ENCODE results near the gene ARHGEF37. TPM values are rescaled to one million over a fixed set of nuclear protein-coding genes. Genes with fewer than 3 reads are reported as not detected.

ARHGEF37 gene
- total and polyA plus RNA-seq, 9 of the 15 experiments (the other 6 are each of a cell fraction or from before 2014, with no cell fraction given): 0.01 to 0.27 (median 0.05) TPM

DNA sequence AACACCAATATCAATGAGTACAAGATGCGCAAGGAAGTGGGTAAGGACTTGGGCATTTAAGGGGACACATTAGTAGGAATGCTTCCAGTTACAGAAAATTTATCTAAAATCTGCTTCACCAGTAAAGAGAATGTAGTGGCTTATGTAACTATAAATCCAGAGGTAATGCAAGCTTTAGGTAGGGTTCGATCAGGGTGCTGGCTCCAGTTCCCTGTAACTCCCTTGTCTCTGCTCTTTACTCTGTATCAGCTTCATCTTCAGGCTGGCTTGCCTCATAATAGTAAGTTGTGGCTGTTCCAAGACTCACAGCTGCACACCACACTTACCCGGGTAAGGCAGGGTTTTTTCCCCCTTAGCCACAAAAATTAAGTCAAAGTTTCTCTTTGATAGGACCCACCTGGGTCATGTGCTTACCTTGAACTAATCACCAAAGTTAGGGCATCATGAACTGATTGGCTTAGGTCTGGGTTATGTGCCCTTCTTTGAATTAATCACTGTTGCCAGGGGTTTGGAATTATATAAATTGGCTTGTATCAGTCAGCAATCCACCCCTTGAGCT is 35.5 kb downstream of the ARHGEF37 start:
- ATAC-seq (no peak), FAIRE-seq (no peak), DNase-seq (ENCODE audit: extremely low read depth in 1 of 4, low spot score in 3 of 4) (no peak)
- H3K4me3 ChIP-seq: no peak overlapping the region
- 33% methylated on average over 3 of the region's 3 CpGs for WGBS (ENCODE audit: insufficient coverage, low coverage, missing lambda C conversion rate)
- H3K9me3 ChIP-seq (replicated peaks; ENCODE audit: control insufficient read depth, insufficient read depth, low read depth, low read length): no peaks in the 10 kb centered on the region
- H3K27ac ChIP-seq (ENCODE audit: extremely low read depth, low read depth, low read length): no peak overlapping the region
- TF ChIP-seq TCF15 (CRISPR knock-in tag; IDR thresholded peaks at IDR 0.05) (no peak), SIN3B (IDR thresholded peaks at IDR 0.05; ENCODE audit: low read depth) (no peak), RFX1 (IDR thresholded peaks at IDR 0.05) (no peak), SP2 (IDR thresholded peaks at IDR 0.05; ENCODE audit: extremely low read depth, low read depth, low read length, poor library complexity, severe bottlenecking) (no peak), NBN (IDR thresholded peaks at IDR 0.05; ENCODE audit: low read depth) (no peak), DPF2 (IDR thresholded peaks at IDR 0.05) (no peak), VEZF1 (CRISPR knock-in tag; IDR thresholded peaks at IDR 0.05) (no peak), MYBL2 (IDR thresholded peaks at IDR 0.05; ENCODE audit: low read depth) (no peak), MYBL2 (CRISPR knock-in tag; IDR thresholded peaks at IDR 0.05; ENCODE audit: borderline replicate concordance) (no peak), SRSF1 (IDR thresholded peaks at IDR 0.05; ENCODE audit: low read depth, low read length) (no peak), RBM25 (IDR thresholded peaks at IDR 0.05; ENCODE audit: low read depth, low read length, severe bottlenecking) (no peak), GABPA (tag; conservative IDR thresholded peaks at IDR 0.05; ENCODE audit: low read depth) (no peak), ZNF354B (CRISPR knock-in tag; IDR thresholded peaks at IDR 0.05) (no peak), ZFP1 (CRISPR knock-in tag; IDR thresholded peaks at IDR 0.05) (no peak), FOXM1 (IDR thresholded peaks at IDR 0.05; ENCODE audit: low read depth) (no peak), FOXM1 (CRISPR knock-in tag; IDR thresholded peaks at IDR 0.05; ENCODE audit: low read depth) (no peak), FOXK2 (conservative IDR thresholded peaks at IDR 0.05 in 1 of 2, IDR thresholded peaks at IDR 0.05 in 1 of 2; ENCODE audit: low read depth in 2 of 2) (no peak)
- TF ChIP-seq, protein P1, sequence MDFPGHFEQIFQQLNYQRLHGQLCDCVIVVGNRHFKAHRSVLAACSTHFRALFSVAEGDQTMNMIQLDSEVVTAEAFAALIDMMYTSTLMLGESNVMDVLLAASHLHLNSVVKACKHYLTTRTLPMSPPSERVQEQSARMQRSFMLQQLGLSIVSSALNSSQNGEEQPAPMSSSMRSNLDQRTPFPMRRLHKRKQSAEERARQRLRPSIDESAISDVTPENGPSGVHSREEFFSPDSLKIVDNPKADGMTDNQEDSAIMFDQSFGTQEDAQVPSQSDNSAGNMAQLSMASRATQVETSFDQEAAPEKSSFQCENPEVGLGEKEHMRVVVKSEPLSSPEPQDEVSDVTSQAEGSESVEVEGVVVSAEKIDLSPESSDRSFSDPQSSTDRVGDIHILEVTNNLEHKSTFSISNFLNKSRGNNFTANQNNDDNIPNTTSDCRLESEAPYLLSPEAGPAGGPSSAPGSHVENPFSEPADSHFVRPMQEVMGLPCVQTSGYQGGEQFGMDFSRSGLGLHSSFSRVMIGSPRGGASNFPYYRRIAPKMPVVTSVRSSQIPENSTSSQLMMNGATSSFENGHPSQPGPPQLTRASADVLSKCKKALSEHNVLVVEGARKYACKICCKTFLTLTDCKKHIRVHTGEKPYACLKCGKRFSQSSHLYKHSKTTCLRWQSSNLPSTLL (IDR thresholded peaks at IDR 0.05): no peak
- TF ChIP-seq, protein P2, sequence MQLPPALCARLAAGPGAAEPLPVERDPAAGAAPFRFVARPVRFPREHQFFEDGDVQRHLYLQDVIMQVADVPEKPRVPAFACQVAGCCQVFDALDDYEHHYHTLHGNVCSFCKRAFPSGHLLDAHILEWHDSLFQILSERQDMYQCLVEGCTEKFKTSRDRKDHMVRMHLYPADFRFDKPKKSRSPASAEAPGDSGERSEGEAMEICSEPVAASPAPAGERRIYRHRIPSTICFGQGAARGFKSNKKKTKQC (CRISPR knock-in tag; IDR thresholded peaks at IDR 0.05): no peak
- intact Hi-C loops (cut with micrococcal nuclease): loop anchor here (5.0 kb wide), 1 partner anchor 235 kb away; no protein-coding TSS in a partner anchor
- no peak overlapping the region for H3K9ac ChIP-seq (ENCODE audit: insufficient read depth in 1 of 2, low read depth in 2 of 2, low read length in 2 of 2)
- POLR2A ChIA-PET: interaction anchor here (0.6 kb wide), 1 partner anchor 13 kb away, joined by 3 read pairs; no protein-coding TSS in a partner anchor
- peaks cover 0 to 8% of the 10 kb centered on the region in 2 experiments; a peak in 3 of 5 replicates for H3K4me1 ChIP-seq (replicated peaks in 1 of 2; ENCODE audit: control insufficient read depth in 2 of 2, insufficient read depth in 2 of 2, low read length in 2 of 2)
- no peaks in the 10 kb centered on the region for H3K36me3 ChIP-seq (ENCODE audit: control insufficient read depth, insufficient read depth, low read length)
- H2AFZ ChIP-seq (ENCODE audit: low read depth, low read length): no peak overlapping the region
- H3K4me2 ChIP-seq (ENCODE audit: insufficient read depth, low read length): no peak overlapping the region
- H3K9me1 ChIP-seq (ENCODE audit: control insufficient read depth, insufficient read depth, low read length): no peaks in the 10 kb centered on the region
- H3K27me3 ChIP-seq (ENCODE audit: control insufficient read depth in 2 of 2, insufficient read depth in 2 of 2, low read length in 2 of 2): no peaks in the 10 kb centered on the region
- no peaks in the 10 kb centered on the region for H3K79me2 ChIP-seq (ENCODE audit: control insufficient read depth, insufficient read depth, low read length)
- H4K20me1 ChIP-seq (replicated peaks; ENCODE audit: control insufficient read depth, insufficient read depth, low read length): no peaks in the 10 kb centered on the region
- CTCF ChIA-PET (ENCODE audit: low intra/inter-chr PET ratio): no interaction called here
- in situ Hi-C loops (cut with MboI): no loop called here
- BruUV-seq (replicated peaks): no TSS peak

Measured in K562 (cell line).